GM18520 (cell line): ENCODE data around the gene FERMT3.
"Not testable (repeated sequence)": the region's sequence is repeated elsewhere in the genome, so short reads cannot be mapped to it uniquely, and the experiment has no call there.

Source experiments
- ATAC-seq: cut with Tn5 transposase; IDR thresholded peaks from one replicate; pipeline ENCODE4 v1.9.1; 2021; ENCODE audit not compliant: unreplicated experiment

The FERMT3 gene

GRCh38 chr11:64206457-64207255 is at the start of gene FERMT3:
FERMT3 (plus strand) TSS chr11:64206721; CDS start chr11:64207365, 644 bp downstream.
- ATAC-seq: no peak

GRCh38 chr11:64157631-64158394 is 48.7 kb upstream of the FERMT3 start:
- no peak for ATAC-seq

- no peak for ATAC-seq
Observed at GRCh38 chr11:64161037-64161436, 45.5 kb upstream of the FERMT3 start.

GRCh38 chr11:64162769-64163168 is 43.8 kb upstream of the FERMT3 start:
- not testable (repeated sequence) for ATAC-seq

GRCh38 chr11:64163951-64164350 is 42.6 kb upstream of the FERMT3 start:
- no peak for ATAC-seq

GRCh38 chr11:64164392-64165312 is 41.9 kb upstream of the FERMT3 start:
- ATAC-seq: no peak

- no peak for ATAC-seq
Observed at GRCh38 chr11:64165481-64165841, 41.1 kb upstream of the FERMT3 start.

- no peak for ATAC-seq
Observed at GRCh38 chr11:64165842-64166635, 40.5 kb upstream of the FERMT3 start, which contains the start of gene MACROD1. MACROD1 (minus strand) TSS chr11:64166113; CDS start chr11:64165994, 119 bp downstream.

- ATAC-seq: no peak
Observed at GRCh38 chr11:64170419-64170818, 36.1 kb upstream of the FERMT3 start.

- ATAC-seq: no peak
Observed at GRCh38 chr11:64173616-64174355, 32.7 kb upstream of the FERMT3 start.

- ATAC-seq: no peak
Observed at GRCh38 chr11:64176751-64177150, 29.8 kb upstream of the FERMT3 start.

GRCh38 chr11:64178203-64178602 is 28.3 kb upstream of the FERMT3 start:
- ATAC-seq: no peak

GRCh38 chr11:64178951-64179639 is 27.4 kb upstream of the FERMT3 start:
- ATAC-seq: no peak

GRCh38 chr11:64180891-64181290 is 25.6 kb upstream of the FERMT3 start:
- no peak for ATAC-seq

- ATAC-seq: no peak
Observed at GRCh38 chr11:64181506-64182411, 24.8 kb upstream of the FERMT3 start.

- no peak for ATAC-seq
Observed at GRCh38 chr11:64183890-64184289, 22.6 kb upstream of the FERMT3 start.

GRCh38 chr11:64185175-64185692 is 21.3 kb upstream of the FERMT3 start:
- peak; percentile 17 for ATAC-seq
